ENCODE data around the gene CHL1.

Gene CHL1

DNA sequence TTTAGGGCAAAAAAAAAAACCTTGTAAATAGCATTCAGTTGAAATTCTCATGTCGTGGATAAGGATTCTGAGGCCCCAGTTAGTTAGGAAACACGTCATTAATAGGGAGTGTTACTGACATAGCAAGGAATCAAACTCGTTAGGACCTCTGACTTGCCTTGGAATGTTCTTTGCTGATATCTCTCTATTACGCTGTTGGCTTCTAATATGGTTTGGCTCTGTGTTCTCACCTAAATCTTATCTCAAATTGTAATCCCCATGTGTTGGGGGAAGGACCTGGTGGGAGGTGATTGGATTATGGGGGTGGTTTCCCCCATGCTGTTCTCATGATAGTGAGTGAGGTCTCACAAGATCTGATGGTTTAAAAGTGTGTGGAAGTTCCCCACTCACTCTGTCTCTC lies 40.3 kb downstream of the CHL1 start:
- no peak for DNase-seq (ENCODE audit: low read depth, low spot score)
- H3K4me3 ChIP-seq (ENCODE audit: low read depth, low read length), result no peak overlapping the region
- in situ Hi-C loops (cut with HindIII; ENCODE audit: low sequenced_read_pairs), result no loop called here
- TF ChIP-seq, protein P1, sequence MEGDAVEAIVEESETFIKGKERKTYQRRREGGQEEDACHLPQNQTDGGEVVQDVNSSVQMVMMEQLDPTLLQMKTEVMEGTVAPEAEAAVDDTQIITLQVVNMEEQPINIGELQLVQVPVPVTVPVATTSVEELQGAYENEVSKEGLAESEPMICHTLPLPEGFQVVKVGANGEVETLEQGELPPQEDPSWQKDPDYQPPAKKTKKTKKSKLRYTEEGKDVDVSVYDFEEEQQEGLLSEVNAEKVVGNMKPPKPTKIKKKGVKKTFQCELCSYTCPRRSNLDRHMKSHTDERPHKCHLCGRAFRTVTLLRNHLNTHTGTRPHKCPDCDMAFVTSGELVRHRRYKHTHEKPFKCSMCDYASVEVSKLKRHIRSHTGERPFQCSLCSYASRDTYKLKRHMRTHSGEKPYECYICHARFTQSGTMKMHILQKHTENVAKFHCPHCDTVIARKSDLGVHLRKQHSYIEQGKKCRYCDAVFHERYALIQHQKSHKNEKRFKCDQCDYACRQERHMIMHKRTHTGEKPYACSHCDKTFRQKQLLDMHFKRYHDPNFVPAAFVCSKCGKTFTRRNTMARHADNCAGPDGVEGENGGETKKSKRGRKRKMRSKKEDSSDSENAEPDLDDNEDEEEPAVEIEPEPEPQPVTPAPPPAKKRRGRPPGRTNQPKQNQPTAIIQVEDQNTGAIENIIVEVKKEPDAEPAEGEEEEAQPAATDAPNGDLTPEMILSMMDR (IDR thresholded peaks at IDR 0.05; ENCODE audit: low read depth, low read length), result no peak

DNA sequence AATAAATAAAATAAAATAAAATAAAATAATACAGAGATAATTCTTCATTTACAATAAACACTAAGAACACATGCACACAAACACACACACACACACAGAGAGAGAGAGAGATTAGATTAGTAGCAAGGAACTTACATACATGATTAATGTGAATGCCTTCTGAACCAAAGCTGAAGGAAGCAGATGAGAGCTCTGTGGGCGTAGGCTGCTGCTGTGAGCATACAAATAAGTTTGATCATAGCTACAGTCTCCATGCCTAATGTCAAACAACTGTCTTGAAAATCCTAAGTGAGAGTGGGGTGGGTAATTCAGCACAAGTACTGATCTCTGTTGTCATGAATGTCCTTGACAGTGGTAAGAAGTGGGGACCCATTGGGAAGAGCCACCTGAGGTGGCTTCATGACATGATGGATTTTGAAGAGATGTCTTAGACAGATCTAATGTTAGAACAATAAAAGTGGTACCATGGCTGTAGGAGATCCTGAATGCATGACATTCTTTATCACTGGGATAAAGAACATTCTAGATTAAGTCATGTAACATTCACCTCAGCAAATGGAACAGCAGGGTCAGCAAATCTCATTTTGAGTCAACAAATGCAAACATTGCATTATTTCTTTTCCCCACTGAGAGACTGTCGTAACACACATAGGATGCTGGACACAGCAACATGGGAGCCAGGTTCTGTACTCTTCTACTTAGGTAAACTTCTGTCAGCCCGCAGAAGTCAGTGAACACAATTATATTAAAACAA lies 46.2 kb downstream of the CHL1 start:
- TF ChIP-seq, protein P1 (IDR thresholded peaks at IDR 0.05; ENCODE audit: low read depth, low read length), result no peak
- in situ Hi-C loops (cut with HindIII; ENCODE audit: low sequenced_read_pairs), result no loop called here
- no peak overlapping the region for H3K4me3 ChIP-seq (ENCODE audit: low read depth, low read length)
- DNase-seq (ENCODE audit: low read depth, low spot score), result peak; percentile 6

DNA sequence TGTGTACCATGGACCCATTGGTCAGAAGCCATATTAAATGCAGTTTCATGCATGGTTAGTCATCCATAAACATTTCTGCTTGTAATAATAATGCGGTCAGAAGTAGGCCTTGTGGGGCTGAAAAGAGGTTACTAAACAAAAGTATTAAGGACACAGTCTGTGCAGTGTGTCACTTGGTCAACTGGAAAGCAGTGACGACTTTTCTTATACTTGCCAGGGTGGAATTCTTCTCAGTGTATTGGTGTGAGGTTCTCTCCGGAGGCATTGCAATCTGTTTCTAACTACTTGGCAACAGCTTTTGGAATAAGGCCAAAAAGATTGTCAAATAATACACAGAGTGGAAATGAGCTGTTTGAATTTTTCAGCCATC lies 46.8 kb downstream of the CHL1 start:
- H3K4me3 ChIP-seq (ENCODE audit: low read depth, low read length), result no peak overlapping the region
- DNase-seq (ENCODE audit: low read depth, low spot score), result peak; percentile 89
- in situ Hi-C loops (cut with HindIII; ENCODE audit: low sequenced_read_pairs), result no loop called here
- TF ChIP-seq, protein P1 (IDR thresholded peaks at IDR 0.05; ENCODE audit: low read depth, low read length), result no peak

DNA sequence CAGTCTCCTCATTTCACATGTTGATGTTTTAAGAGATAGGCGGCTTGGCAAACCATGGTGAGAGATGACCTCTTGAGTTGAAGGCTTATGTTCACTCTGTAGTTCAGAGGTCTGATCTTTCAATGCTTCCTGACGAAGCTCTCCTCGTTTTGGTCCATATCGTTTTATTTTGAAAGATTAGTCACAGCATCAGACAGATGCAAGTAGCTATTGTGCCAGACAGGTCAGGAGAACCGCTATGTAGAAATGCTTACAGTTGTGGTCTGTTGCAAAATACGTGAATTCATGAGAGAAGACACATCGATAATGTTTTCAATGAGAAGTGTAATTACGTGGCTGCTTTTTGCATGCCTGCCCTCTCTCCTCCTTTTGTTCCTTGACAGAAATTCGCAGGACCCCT lies 47.5 kb downstream of the CHL1 start:
- no peak overlapping the region for H3K4me3 ChIP-seq (ENCODE audit: low read depth, low read length)
- peak; percentile 65 for DNase-seq (ENCODE audit: low read depth, low spot score)
- in situ Hi-C loops (cut with HindIII; ENCODE audit: low sequenced_read_pairs), result no loop called here
- TF ChIP-seq, protein P1 (IDR thresholded peaks at IDR 0.05; ENCODE audit: low read depth, low read length), result no peak

DNA sequence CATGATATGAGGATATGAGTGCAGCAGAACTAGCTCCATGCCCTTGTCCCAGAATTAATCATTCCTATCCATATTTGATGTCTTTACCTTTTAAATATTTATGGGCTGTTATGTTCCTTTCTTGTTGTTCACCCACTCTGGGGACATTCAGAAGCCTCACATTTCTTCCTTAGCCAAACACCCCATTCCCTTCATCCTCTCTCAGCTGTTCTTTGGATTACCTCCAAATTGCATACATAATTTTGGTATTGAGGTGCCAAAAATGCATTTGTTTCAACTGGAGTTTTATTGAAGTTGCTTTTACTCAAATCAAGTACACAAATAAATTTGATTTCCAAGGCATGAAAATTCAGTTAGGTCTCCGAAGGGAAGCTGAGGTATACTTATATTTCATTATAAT lies 51.4 kb downstream of the CHL1 start:
- H3K4me3 ChIP-seq (ENCODE audit: low read depth, low read length), result no peak overlapping the region
- in situ Hi-C loops (cut with HindIII; ENCODE audit: low sequenced_read_pairs), result no loop called here
- TF ChIP-seq, protein P1 (IDR thresholded peaks at IDR 0.05; ENCODE audit: low read depth, low read length), result no peak
- no peak for DNase-seq (ENCODE audit: low read depth, low spot score)

DNA sequence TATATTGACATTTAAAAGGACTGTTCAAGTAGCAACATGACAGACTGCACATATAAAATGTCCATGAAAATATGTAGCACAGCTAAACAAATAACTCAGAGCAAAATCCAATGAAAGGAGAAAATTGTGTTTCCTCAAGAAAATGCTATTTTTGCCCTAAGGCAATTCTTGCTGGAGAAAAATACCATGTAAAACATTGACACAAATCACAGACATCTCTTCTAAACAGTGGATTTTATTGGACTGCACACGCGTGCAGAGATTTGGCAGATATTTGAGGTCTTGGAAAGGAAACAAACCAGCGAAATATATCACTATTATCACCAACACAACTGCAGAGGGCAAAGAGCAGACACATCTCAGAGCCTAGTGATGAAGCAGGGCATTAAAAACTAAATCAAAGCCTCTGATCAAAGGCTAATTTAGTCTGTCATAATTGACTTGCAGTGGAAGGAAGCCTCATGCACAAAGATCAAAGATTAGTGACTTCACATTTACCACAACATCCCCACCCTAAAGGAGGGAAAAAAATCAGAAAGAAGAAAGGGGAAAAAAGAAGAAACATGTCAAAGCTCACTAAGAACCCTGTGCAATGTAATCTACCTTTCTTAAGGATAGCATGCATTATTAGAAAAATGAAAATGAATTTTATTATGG lies 52.4 kb downstream of the CHL1 start:
- no peak overlapping the region for H3K4me3 ChIP-seq (ENCODE audit: low read depth, low read length)
- in situ Hi-C loops (cut with HindIII; ENCODE audit: low sequenced_read_pairs), result no loop called here
- TF ChIP-seq, protein P1 (IDR thresholded peaks at IDR 0.05; ENCODE audit: low read depth, low read length), result no peak
- no peak for DNase-seq (ENCODE audit: low read depth, low spot score)
